SJCRH30 (cell line): Measurements from ENCODE around the gene LRRC1. TPM values are rescaled to one million over a fixed set of nuclear protein-coding genes. Genes with fewer than 3 reads are reported as not detected.
A peak's percentile ranks its signal among the peaks of the same experiment; 100 is the strongest.

ENCODE experiments used
- DNase-seq, 2 experiments: peaks; one replicate each; pipeline ENCODE4 v3.0.0-alpha.2; 2015 to 2020
- H3K27ac ChIP-seq: fragments of 250-450 bp; sonication (Bioruptor Pico); 2 replicates; pipeline ENCODE4 v1.5.1; 2020; ENCODE audit warnings: mild to moderate bottlenecking, moderate library complexity
- H3K27me3 ChIP-seq: fragments of 250-450 bp; sonication (Bioruptor Pico); 2 replicates; pipeline ENCODE4 v1.5.1; 2020; ENCODE audit warnings: mild to moderate bottlenecking, moderate library complexity
- H3K36me3 ChIP-seq: fragments of 250-450 bp; sonication (Bioruptor Pico); 2 replicates; pipeline ENCODE4 v1.5.1; 2020; ENCODE audit warnings: mild to moderate bottlenecking, moderate library complexity
- H3K4me1 ChIP-seq: fragments of 250-450 bp; sonication (Bioruptor Pico); 2 replicates; pipeline ENCODE4 v1.5.1; 2020; ENCODE audit warnings: mild to moderate bottlenecking, moderate library complexity
- H3K4me3 ChIP-seq: fragments of 250-450 bp; sonication (Bioruptor Pico); 2 replicates; pipeline ENCODE4 v1.5.1; 2020; ENCODE audit warnings: mild to moderate bottlenecking, moderate library complexity
- H3K9me3 ChIP-seq: fragments of 250-450 bp; sonication (Bioruptor Pico); replicated peaks from 2 replicates; pipeline ENCODE4 v1.5.1; 2020; ENCODE audit warnings: mild to moderate bottlenecking, moderate library complexity
- total RNA-seq: library from RNA; depleted of rRNA; stranded (reverse); fragments of >200 nt; shearing (Covaris generic); gene quantifications from 2 replicates; pipeline ENCODE4 v1.2.3, GENCODE V29; 2014

LRRC1 gene
- total RNA-seq, 1 experiment from 2014 or later, result 7.4 TPM

DNA sequence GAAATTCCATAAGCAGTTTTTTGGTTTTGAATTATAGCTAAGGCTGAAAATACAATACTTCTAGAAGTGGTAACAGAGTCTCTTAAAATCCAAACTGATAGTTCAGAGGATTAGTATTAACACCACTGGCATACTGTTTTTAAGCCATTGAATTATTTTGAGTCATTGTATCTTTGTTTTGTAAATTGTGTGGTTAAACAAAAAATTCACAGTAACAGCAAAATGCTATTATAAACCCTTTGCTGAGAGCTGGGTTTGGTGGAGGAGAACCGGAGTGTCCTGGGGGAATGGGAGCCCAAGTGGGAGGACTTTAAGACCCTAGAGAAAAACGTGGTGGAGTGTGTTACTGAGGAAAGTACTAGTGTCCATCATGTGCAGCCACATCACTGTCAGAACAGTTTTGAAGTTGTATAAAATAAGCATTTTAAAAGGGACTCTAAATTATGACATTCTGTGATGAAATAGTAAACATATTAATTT lies 125.1 kb downstream of the LRRC1 start:
- Histone ChIP-seq H3K36me3 (no peaks in the 10 kb centered on the region), H3K4me3 (no peak overlapping the region), H3K4me1 (peaks cover 17% of the 10 kb centered on the region), H3K27me3 (no peaks in the 10 kb centered on the region), H3K27ac (no peak overlapping the region), H3K9me3 (no peaks in the 10 kb centered on the region)
- DNase-seq, result no peak

- H3K36me3 ChIP-seq, result no peaks in the 10 kb centered on the region
- no peaks in the 10 kb centered on the region for H3K9me3 ChIP-seq
- H3K4me3 ChIP-seq, result no peak overlapping the region
- H3K27me3 ChIP-seq, result no peaks in the 10 kb centered on the region
- DNase-seq, result peak; percentile 57 to 68
- H3K4me1 ChIP-seq, result peaks cover 17% of the 10 kb centered on the region
- peak overlapping the region; percentile 76 for H3K27ac ChIP-seq
These were observed 126.1 kb downstream of the LRRC1 start for GRCh38 chr6:53920881-53921280.

- peak in 1 of 2 experiments; percentile 60 for DNase-seq
- Histone ChIP-seq H3K4me1 (peaks cover 21% of the 10 kb centered on the region), H3K27ac (peak overlapping the region; percentile 76), H3K9me3 (no peaks in the 10 kb centered on the region), H3K4me3 (no peak overlapping the region), H3K36me3 (no peaks in the 10 kb centered on the region), H3K27me3 (no peaks in the 10 kb centered on the region)
These were observed 126.8 kb downstream of the LRRC1 start for GRCh38 chr6:53921639-53922038.

GRCh38 chr6:53922539-53922981 lies 127.8 kb downstream of the LRRC1 start:
- H3K4me3 ChIP-seq, result no peak overlapping the region

DNA sequence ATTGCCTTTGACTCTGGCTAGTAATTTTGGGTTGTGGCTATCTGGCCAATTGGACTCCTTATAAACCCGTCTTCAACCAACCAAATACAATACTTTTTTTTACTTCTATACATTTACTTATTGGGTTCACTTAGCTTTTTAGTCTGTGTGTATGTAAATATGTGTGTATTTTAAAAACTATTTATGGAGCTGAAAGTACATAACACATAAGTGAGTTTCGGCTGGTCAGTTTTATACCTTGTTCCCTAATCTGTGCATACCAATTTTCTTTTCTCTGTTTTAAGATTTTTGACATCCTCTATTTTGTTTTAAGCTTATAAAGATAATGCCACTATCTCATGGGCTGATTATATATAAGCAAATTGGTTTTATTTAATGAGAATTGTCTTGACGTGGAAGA lies 129.5 kb downstream of the LRRC1 start:
- Histone ChIP-seq H3K4me1 (peaks cover 31% of the 10 kb centered on the region), H3K36me3 (no peaks in the 10 kb centered on the region), H3K27me3 (no peaks in the 10 kb centered on the region), H3K4me3 (no peak overlapping the region), H3K9me3 (no peaks in the 10 kb centered on the region), H3K27ac (no peak overlapping the region)
- no peak for DNase-seq

More at GRCh38 chr6:53922539-53922981, 127.8 kb downstream of the LRRC1 start:
- Histone ChIP-seq H3K9me3 (no peaks in the 10 kb centered on the region), H3K27ac (no peak overlapping the region), H3K36me3 (no peaks in the 10 kb centered on the region), H3K4me1 (peaks cover 30% of the 10 kb centered on the region), H3K27me3 (no peaks in the 10 kb centered on the region)
- no peak for DNase-seq

DNA sequence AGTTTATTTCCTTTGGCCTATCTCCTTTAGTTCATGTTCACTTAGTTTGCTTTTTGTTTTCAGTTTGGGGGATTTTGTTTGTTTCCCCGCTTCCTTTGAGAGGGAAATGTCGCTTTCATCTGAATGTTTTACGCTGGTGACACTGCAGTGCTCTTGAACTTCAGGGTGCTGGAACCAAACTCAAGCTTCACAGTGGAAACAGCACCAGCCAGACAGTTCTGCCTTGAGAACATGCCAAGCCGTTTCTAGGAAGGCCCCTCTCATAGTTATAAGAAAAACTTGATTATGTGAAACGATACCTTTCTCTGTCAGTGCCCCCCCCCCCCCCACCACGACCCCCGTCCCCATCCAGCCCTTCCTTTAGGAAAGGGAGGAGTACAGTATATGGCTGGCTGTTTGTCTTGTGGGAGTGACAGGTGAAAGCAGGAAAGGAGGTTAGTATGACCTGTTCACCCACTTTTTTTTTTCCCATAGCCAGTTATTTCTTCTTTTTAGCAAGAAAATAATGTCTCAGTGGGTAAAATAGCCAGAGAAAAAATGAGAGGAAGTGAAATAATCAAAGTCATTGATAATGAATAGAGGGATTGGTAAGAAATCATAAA lies 130.1 kb downstream of the LRRC1 start:
- H3K36me3 ChIP-seq, result no peaks in the 10 kb centered on the region
- H3K4me1 ChIP-seq, result peaks cover 31% of the 10 kb centered on the region
- H3K27me3 ChIP-seq, result no peaks in the 10 kb centered on the region
- H3K9me3 ChIP-seq, result no peaks in the 10 kb centered on the region
- H3K27ac ChIP-seq, result no peak overlapping the region
- no peak overlapping the region for H3K4me3 ChIP-seq
- DNase-seq, result no peak

- Histone ChIP-seq H3K27me3 (no peaks in the 10 kb centered on the region), H3K4me3 (no peak overlapping the region), H3K36me3 (no peaks in the 10 kb centered on the region), H3K9me3 (no peaks in the 10 kb centered on the region), H3K4me1 (peaks cover 31% of the 10 kb centered on the region), H3K27ac (no peak overlapping the region)
- DNase-seq, result no peak
These were observed 131.1 kb downstream of the LRRC1 start for GRCh38 chr6:53925891-53926290.

- H3K9me3 ChIP-seq, result no peaks in the 10 kb centered on the region
- peaks cover 25% of the 10 kb centered on the region for H3K4me1 ChIP-seq
- peak overlapping the region; percentile 74 for H3K27ac ChIP-seq
- H3K4me3 ChIP-seq, result no peak overlapping the region
- H3K27me3 ChIP-seq, result no peaks in the 10 kb centered on the region
- H3K36me3 ChIP-seq, result no peaks in the 10 kb centered on the region
- peak in 1 of 2 experiments; percentile 13 for DNase-seq
These were observed 131.7 kb downstream of the LRRC1 start for GRCh38 chr6:53926505-53926904.

DNA sequence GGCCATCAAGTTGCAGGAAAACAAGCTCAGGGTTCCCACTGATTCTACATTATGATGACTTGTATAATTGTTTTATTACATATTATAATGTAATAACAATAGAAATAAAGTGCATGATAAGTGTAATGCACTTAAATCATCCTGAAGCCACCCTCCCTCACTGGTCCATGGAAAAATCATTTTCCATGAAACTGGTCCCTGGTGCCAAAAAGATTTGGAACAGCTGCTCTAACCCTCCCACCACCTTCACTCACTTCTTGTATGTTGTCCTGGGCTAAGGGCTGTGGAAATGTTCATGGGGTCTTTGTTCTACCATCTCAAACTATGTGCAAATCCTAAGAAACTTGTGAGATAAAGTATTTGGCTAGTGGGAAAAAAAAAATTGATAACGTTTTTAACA lies 133.8 kb downstream of the LRRC1 start:
- no peak for DNase-seq
- Histone ChIP-seq H3K9me3 (no peaks in the 10 kb centered on the region), H3K4me1 (peaks cover 14% of the 10 kb centered on the region), H3K27ac (no peak overlapping the region), H3K27me3 (no peaks in the 10 kb centered on the region), H3K36me3 (no peaks in the 10 kb centered on the region), H3K4me3 (no peak overlapping the region)

DNA sequence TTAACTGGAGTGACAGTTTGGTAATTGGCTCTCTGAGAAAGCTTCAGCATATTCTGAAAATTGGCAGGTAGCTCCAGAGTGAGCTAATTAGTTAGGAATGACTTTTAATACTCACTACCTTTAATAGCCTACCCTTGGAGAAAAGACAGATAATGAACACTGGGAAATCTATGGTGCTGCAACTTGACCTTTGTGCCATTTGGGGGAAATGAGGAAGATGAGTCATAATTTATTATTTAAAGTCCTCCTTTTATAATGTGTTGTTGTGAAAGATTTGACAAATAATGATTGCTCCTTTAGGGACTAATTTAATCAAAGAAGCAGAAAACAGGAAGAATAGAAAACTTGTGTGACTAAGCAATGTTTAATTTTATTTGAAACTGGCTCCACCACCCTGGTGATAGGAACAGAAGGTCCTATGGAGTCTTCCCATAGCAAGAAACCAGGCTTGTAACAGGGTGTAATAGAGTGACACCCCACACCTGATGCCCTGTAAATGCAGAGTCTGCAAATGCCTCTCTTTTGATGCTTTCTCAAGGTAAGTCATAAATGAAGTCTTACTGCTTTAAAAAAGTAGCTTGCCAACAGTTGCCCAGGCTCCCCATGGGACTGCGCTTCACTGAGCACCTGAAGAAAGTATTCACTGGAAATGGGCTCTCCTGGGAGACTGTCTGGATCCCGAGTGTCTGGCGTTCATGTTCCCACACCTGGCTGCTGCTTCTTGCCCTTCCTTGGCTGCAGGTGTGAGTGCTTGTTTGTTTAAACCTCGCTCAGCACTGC lies 134.4 kb downstream of the LRRC1 start:
- H3K27me3 ChIP-seq, result no peaks in the 10 kb centered on the region
- H3K27ac ChIP-seq, result no peak overlapping the region
- no peaks in the 10 kb centered on the region for H3K36me3 ChIP-seq
- H3K4me3 ChIP-seq, result no peak overlapping the region
- DNase-seq, result no peak
- peaks cover 14% of the 10 kb centered on the region for H3K4me1 ChIP-seq
- H3K9me3 ChIP-seq, result no peaks in the 10 kb centered on the region

DNA sequence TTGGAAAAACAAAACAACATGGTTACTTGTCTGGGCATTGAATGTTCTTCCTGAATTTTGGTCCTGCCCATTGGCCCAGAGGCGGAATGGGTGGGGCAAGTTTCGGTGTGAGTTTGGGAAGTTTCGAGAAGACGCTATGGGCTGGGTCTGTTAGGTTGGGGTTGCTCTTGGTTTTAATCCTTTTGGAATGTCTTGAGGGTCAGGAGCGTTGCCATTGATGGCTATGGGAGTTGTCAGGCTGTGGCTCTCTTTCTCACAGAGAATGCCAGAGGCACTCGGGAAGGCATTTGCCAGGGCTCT lies 135.0 kb downstream of the LRRC1 start:
- Histone ChIP-seq H3K27me3 (no peaks in the 10 kb centered on the region), H3K36me3 (no peaks in the 10 kb centered on the region), H3K9me3 (no peaks in the 10 kb centered on the region), H3K4me3 (no peak overlapping the region), H3K27ac (no peak overlapping the region), H3K4me1 (peaks cover 14% of the 10 kb centered on the region)
- no peak for DNase-seq

DNA sequence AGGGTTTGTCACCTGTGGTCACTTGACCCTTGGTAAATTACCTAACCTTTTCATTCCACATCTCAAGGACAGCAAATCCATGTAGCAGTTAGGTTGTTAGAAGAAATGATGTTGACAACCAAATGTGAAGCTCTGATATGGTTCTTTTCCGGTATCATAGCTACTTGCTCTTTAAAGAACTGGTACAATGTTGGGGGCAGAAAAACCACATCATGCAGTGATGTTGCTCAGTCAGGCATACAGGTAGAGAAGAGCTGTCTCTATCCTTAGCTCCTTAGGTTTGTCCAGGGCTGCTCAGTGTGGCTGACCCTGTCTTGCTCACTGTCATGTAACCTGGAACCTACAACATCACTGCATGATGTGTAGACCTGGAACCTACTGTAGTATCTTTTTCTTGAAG lies 135.5 kb downstream of the LRRC1 start:
- no peaks in the 10 kb centered on the region for H3K36me3 ChIP-seq

GRCh38 chr6:53931086-53931485 lies 136.3 kb downstream of the LRRC1 start:
- no peak overlapping the region for H3K4me3 ChIP-seq
- peaks cover 14% of the 10 kb centered on the region for H3K4me1 ChIP-seq
- DNase-seq, result no peak
- no peaks in the 10 kb centered on the region for H3K9me3 ChIP-seq
- H3K27ac ChIP-seq, result no peak overlapping the region
- no peaks in the 10 kb centered on the region for H3K27me3 ChIP-seq
- H3K36me3 ChIP-seq, result no peaks in the 10 kb centered on the region

More for the DNA sequence above, 135.5 kb downstream of the LRRC1 start:
- H3K9me3 ChIP-seq, result no peaks in the 10 kb centered on the region
- no peak overlapping the region for H3K27ac ChIP-seq
- no peaks in the 10 kb centered on the region for H3K27me3 ChIP-seq
- peaks cover 14% of the 10 kb centered on the region for H3K4me1 ChIP-seq
- DNase-seq, result no peak
- H3K4me3 ChIP-seq, result no peak overlapping the region

GRCh38 chr6:53932516-53932915 lies 137.7 kb downstream of the LRRC1 start:
- Histone ChIP-seq H3K4me3 (no peak overlapping the region), H3K4me1 (peaks cover 1% of the 10 kb centered on the region; the same call in 1 of the 2 replicates)
- DNase-seq, result no peak

GRCh38 chr6:53934023-53934422 lies 139.2 kb downstream of the LRRC1 start:
- no peak for DNase-seq
- Histone ChIP-seq H3K4me1 (no peaks in the 10 kb centered on the region), H3K36me3 (no peaks in the 10 kb centered on the region), H3K27ac (no peak overlapping the region), H3K27me3 (no peaks in the 10 kb centered on the region), H3K9me3 (no peaks in the 10 kb centered on the region), H3K4me3 (no peak overlapping the region)

More at GRCh38 chr6:53932516-53932915, 137.7 kb downstream of the LRRC1 start:
- Histone ChIP-seq H3K9me3 (no peaks in the 10 kb centered on the region), H3K36me3 (no peaks in the 10 kb centered on the region), H3K27me3 (no peaks in the 10 kb centered on the region), H3K27ac (no peak overlapping the region)
